ENCODE results near the gene LRMDA.

GRCh38 chr10:75394221-75394620 is 37.2 kb upstream of the LRMDA start:
- TF ChIP-seq CTCF (IDR thresholded peaks at IDR 0.05) (no peak), POLR2A (IDR thresholded peaks at IDR 0.05) (no peak)

Data from adrenal gland (tissue), 5 donors.